Activated CD4-positive, CD25-positive, alpha-beta regulatory T cell treated with anti-CD3 and anti-CD28 coated beads, Interleukin-2, amount 50 U/mL, for 24 hours (primary cell): ENCODE measurements around the gene SPATA6L.

Experiments used
- ATAC-seq, 2 donors: fragments of 150-1000 bp; cut with Tn5 transposase; one replicate each; pipeline ENCODE4 v1.10.0; 2021; ENCODE audit warnings: mild to moderate bottlenecking in 1 of 2, moderate library complexity in 1 of 2

SPATA6L gene

DNA sequence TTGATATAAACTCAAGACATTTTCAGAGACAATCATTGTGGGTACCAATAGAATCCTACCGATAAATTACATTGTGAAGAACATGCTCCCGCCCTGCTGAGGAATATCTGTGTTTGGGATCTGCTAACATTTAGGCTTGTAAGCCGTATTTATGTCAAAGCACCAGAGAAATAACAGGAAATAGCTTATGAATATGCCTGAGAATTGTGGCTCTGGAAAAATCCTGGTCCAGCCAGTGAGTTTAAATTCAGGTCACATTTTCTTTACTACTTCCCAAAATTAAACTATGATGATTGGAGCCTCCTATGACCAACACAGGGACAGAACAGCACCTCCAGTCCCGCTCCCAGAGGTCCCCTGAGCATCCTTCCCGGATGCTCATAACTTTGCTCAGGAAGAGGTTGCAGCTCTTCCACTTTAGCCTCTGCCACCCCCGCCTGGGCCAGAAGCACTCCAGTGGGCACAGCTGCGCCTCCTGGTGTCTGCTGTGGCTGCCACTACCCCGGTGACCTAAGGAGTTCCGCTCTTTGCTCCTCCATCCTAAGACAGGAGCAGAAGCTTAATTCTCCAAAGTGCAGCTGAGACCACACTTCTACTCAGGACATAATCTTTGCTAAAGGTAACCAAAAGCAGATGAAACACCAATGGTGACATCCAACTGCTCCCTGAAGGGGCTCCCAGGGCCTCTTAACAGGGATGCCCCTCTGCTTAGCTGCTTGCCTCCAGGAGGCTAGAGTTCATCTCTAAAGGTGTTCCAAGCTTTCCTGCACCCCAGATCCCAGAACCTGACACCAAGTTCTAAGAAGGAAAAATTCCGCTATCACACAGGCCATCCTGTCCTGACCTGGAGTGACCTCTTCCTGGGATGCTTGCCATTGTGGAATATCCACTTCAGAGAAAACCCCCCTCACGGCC, 117.2 kb downstream of the SPATA6L start:
- no peak for ATAC-seq
